ENCODE results near the gene KPTN. TPM values are rescaled to one million over a fixed set of nuclear protein-coding genes. Genes with fewer than 3 reads are reported as not detected.

Gene KPTN
- total RNA-seq, 2 donors from 2014 or later, result 14.7 to 22.9 TPM

DNA sequence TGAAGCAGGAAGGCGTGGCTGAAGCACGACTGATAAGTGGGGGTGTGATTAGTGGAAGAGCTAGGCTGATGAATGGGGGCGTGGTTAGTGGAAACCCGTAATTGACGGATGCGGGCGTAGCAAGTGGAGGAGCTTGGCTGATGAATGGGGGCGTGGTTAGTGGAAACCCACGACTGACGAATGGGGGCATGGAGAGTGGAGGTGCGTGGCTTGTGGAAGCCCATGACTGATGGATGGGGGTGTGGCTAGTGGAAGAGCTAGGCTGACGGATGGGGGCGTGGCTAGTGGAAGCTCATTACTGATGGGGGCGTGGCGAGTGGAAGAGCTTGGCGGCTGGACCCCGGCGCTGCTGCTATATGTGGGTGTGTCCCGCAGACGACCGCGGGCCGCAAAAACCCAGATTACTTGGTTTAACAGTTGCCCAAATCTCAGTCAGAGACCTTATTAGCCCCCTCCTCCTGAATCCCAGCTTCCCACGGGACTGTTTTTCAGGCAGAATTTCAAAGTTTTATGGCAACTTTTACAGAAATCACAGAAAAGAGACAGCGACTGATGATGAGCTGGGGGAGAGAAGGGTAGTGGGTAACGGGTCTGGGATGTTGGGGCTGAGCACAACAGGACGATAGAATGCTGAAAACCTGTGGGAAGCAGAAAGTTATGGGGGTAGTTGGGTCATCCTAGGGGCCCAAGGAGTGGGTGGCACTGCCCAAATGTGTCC lies 55.7 kb downstream of the KPTN start:
- no peaks in the 10 kb centered on the region for H3K9me3 ChIP-seq (ENCODE audit: control insufficient read depth, low read length)
- H3K27me3 ChIP-seq (ENCODE audit: control insufficient read depth, insufficient read depth, low read length, poor library complexity, severe bottlenecking), result peaks cover 14% of the 10 kb centered on the region
- no peak for TF ChIP-seq CTCF (conservative IDR thresholded peaks at IDR 0.05)
- H3K36me3 Mint-ChIP-seq (ENCODE audit: low read depth), result no peaks in the 10 kb centered on the region
- no peaks in the 10 kb centered on the region for H3K36me3 ChIP-seq (ENCODE audit: control insufficient read depth, insufficient read depth, low read length)
- no peak overlapping the region for H3K9ac ChIP-seq (ENCODE audit: extremely low read depth, low read length, poor library complexity, severe bottlenecking)
- 3% methylated on average over 20 to 27 of the region's 27 CpGs for WGBS, 2 experiments (ENCODE audit: insufficient coverage in 1 of 2, insufficient read length in 1 of 2)
- no peak overlapping the region for H3K27ac Mint-ChIP-seq
- H3K4me1 ChIP-seq (ENCODE audit: control insufficient read depth, insufficient read depth, low read length), result no peaks in the 10 kb centered on the region
- no peak overlapping the region for H3K4me3 Mint-ChIP-seq
- H3K27ac ChIP-seq (ENCODE audit: low read depth, low read length), result no peak overlapping the region
- peak; percentile 100 for DNase-seq
- no peaks in the 10 kb centered on the region for H3K9me3 Mint-ChIP-seq
- H3K4me3 ChIP-seq (ENCODE audit: low read length), result peak overlapping the region; percentile 78
- H3K4me1 Mint-ChIP-seq, result peaks cover 5% of the 10 kb centered on the region
- peaks cover 43% of the 10 kb centered on the region for H3K27me3 Mint-ChIP-seq (ENCODE audit: insufficient read depth)

DNA sequence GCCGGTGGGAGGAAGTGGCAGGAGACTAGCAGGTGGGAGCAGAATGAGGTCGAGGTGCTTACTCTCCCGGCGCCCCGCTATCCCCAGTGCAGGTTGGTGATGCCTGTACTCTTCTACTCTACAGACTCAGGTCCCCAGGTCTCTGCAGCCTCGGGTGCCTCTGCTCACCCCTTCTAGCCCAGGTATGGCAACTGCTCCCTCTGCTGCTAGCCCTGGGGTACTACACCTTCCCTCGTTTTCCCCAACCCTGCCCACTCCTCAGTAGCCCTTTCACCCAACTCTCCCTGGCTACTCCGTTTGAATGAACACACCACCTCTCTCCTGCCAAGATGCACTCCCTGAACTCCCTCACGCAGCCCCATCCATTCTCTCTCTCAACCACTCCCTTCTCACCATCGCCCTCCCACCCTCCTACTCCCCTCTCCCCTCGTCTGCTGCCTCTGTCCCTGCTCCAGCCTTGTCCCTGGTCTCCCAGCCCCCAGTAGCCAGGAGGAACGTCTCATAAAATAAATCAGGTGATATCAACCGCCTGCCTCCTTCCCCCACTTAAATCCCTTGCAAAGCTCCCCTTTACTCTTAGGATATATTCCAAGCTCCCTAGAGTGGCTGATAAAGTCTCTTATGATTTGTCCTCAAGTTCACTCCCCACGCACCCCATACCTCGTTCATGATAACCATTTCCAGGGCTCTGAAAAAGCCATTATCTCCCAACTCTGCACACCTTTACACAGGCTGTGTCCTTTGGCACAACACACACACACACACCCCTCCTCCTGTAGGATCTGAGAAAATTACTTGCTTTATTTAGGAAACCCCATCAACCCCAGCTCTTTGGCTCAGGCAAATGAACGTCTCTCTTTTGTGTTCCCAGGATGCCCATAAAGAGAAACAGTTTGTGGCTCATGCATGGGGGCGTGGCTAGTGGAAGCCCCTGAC lies 56.5 kb downstream of the KPTN start:
- Histone ChIP-seq H3K9ac (ENCODE audit: extremely low read depth, low read length, poor library complexity, severe bottlenecking) (peak overlapping the region; percentile 32), H3K4me3 (ENCODE audit: low read length) (peak overlapping the region; percentile 78), H3K27ac (ENCODE audit: low read depth, low read length) (peak overlapping the region; percentile 81), H3K4me1 (ENCODE audit: control insufficient read depth, insufficient read depth, low read length) (no peaks in the 10 kb centered on the region), H3K9me3 (ENCODE audit: control insufficient read depth, low read length) (no peaks in the 10 kb centered on the region), H3K27me3 (ENCODE audit: control insufficient read depth, insufficient read depth, low read length, poor library complexity, severe bottlenecking) (peaks cover 14% of the 10 kb centered on the region), H3K36me3 (ENCODE audit: control insufficient read depth, insufficient read depth, low read length) (no peaks in the 10 kb centered on the region)
- WGBS, 2 experiments (ENCODE audit: insufficient coverage in 1 of 2, insufficient read length in 1 of 2), result 4 to 8% methylated on average over 10 to 17 of the region's 17 CpGs
- Mint-ChIP-seq H3K36me3 (ENCODE audit: low read depth) (no peaks in the 10 kb centered on the region), H3K9me3 (no peaks in the 10 kb centered on the region), H3K4me1 (peaks cover 5% of the 10 kb centered on the region), H3K27ac (no peak overlapping the region), H3K27me3 (ENCODE audit: insufficient read depth) (peaks cover 51% of the 10 kb centered on the region), H3K4me3 (no peak overlapping the region)
- TF ChIP-seq CTCF (conservative IDR thresholded peaks at IDR 0.05), result peak; percentile 96
- DNase-seq, result peak; percentile 98

Other genes starting within 250 kb of the KPTN start
- gene CCDC9, start 227.7 kb downstream of the KPTN start, total RNA-seq, result 10 to 100 TPM; 33.8 to 46.2 TPM
- 10 to 100 TPM in 1 of 2 donors, 1 to 10 TPM in 1; 8.7 to 11.5 TPM for gene INAFM1, start 209.3 kb downstream of the KPTN start, total RNA-seq
- gene C5AR1, start 174.4 kb downstream of the KPTN start, total RNA-seq, result under 1 TPM in 1 of 2 donors, not detected in 1; 0.48 TPM
- gene C5AR2, start 152.0 kb downstream of the KPTN start, total RNA-seq, result not detected
- 10 to 100 TPM; 36.9 to 43.9 TPM for gene DHX34, start 134.9 kb downstream of the KPTN start, total RNA-seq
- gene MEIS3, start 64.7 kb downstream of the KPTN start, total RNA-seq, result 100 to 1,000 TPM in 1 of 2 donors, 10 to 100 TPM in 1; 47.7 to 132 TPM
- 1 to 10 TPM; 2.5 to 3.6 TPM for gene SLC8A2, start 12.3 kb downstream of the KPTN start, total RNA-seq
- gene NAPA, start 30.8 kb upstream of the KPTN start, total RNA-seq, result 10 to 100 TPM; 66.0 to 73.9 TPM
- not detected for gene ZNF541, start 88.9 kb upstream of the KPTN start, total RNA-seq
- 10 to 100 TPM; 30.0 to 30.1 TPM for gene BICRA, start 124.9 kb upstream of the KPTN start, total RNA-seq
- gene EHD2, start 229.2 kb upstream of the KPTN start, total RNA-seq, result 1 to 10 TPM; 5.5 to 8.4 TPM